GM12864 (cell line): ENCODE results near the gene ALPL.

ENCODE experiments used
- DNase-seq: peaks from one replicate; pipeline ENCODE4 v3.0.0-alpha.2; 2011; ENCODE audit warnings: low read depth
- H3K4me3 ChIP-seq: 2 replicates; pipeline ENCODE4 v1.5.1; 2011; ENCODE audit warnings: mild to moderate bottlenecking, low read depth, low read length, control low read depth
- TF ChIP-seq, protein P1 (sequence below): IDR thresholded peaks from 2 replicates; pipeline ENCODE4 v1.5.1; 2011; ENCODE audit warnings: low read depth, mild to moderate bottlenecking, moderate library complexity, low read length, control low read depth, inconsistent platforms; ENCODE audit errors: missing control alignments

The ALPL gene

DNA sequence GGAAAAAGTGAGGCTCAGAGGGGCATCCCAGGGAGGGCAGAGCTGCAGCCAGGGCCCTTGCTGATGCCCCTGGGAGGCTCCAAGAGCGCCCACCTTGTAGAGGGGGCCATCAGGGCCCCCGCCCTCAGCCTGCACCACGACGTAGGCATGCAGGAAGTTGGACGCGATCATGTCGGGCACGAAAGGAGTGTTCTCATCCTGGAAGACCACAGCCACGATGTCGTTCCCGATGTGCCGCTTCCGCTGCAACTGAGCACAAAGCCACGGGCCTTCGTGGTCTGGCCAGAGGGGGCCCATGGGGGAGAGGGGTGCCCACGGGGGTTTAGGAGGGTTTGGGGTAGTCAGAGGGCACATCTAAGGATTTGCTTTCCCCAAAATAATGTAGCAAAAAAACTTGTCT lies 100.8 kb downstream of the ALPL start:
- DNase-seq, result no peak
- no peak overlapping the region for H3K4me3 ChIP-seq
- TF ChIP-seq, protein P1, sequence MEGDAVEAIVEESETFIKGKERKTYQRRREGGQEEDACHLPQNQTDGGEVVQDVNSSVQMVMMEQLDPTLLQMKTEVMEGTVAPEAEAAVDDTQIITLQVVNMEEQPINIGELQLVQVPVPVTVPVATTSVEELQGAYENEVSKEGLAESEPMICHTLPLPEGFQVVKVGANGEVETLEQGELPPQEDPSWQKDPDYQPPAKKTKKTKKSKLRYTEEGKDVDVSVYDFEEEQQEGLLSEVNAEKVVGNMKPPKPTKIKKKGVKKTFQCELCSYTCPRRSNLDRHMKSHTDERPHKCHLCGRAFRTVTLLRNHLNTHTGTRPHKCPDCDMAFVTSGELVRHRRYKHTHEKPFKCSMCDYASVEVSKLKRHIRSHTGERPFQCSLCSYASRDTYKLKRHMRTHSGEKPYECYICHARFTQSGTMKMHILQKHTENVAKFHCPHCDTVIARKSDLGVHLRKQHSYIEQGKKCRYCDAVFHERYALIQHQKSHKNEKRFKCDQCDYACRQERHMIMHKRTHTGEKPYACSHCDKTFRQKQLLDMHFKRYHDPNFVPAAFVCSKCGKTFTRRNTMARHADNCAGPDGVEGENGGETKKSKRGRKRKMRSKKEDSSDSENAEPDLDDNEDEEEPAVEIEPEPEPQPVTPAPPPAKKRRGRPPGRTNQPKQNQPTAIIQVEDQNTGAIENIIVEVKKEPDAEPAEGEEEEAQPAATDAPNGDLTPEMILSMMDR, result no peak

DNA sequence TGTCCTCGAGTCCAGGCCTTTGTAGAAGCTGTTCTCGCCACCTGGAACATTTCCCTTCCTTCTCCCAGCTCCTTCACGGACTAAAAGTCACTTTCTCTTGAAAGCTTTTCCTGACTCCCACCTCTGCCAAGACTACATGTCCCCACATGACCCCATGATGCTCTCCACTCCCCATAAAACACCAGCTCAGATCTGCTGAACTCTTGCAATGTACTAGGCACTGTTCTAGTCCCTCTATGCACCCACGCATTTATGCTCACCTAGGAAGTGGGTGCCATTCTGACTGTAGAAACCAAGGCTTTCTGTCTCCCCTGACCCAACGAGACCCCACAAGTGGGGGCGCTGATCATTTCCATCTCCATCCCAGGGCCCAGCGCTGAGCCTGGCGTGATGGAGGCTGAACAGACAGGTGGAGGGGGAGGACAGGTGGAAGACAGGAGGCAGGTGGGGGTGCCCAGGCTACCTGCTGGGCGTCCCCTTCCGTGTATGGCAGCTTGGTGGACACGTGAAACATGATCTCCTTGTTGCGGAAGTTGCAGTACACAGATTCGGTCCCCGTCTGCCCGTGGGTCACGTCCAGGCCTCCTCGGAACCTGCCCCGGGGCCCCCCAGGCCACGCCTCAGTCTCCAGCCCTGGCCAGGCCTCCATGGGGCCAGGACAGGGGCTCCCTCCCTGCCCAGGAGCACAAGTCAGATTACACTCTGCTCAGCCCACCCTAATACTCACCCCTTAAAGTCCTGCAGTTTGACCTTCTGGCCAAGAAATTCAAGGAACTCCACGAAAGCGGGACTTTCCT lies 102.0 kb downstream of the ALPL start:
- no peak overlapping the region for H3K4me3 ChIP-seq
- TF ChIP-seq, protein P1, result no peak
- no peak for DNase-seq

DNA sequence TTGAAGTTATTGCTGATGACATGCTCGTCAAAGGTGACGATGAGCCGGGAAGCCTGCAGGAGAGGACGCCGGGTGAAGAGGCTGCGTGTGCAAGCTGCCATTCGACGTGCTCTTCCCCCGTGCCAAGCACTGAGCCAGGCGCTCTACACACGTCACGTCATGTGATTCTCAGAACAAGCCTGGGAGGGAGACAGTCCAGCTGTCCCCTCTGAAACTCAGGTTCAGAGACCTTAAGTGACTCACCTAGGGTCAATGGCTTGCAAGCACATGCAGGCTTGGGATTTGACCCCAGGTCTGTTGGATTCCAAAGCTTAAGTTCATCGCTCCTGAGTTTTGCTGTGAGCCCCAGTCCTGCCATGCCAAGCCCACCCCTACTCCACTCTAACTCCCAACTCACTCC lies 102.8 kb downstream of the ALPL start:
- no peak overlapping the region for H3K4me3 ChIP-seq
- DNase-seq, result no peak
- TF ChIP-seq, protein P1, result no peak

DNA sequence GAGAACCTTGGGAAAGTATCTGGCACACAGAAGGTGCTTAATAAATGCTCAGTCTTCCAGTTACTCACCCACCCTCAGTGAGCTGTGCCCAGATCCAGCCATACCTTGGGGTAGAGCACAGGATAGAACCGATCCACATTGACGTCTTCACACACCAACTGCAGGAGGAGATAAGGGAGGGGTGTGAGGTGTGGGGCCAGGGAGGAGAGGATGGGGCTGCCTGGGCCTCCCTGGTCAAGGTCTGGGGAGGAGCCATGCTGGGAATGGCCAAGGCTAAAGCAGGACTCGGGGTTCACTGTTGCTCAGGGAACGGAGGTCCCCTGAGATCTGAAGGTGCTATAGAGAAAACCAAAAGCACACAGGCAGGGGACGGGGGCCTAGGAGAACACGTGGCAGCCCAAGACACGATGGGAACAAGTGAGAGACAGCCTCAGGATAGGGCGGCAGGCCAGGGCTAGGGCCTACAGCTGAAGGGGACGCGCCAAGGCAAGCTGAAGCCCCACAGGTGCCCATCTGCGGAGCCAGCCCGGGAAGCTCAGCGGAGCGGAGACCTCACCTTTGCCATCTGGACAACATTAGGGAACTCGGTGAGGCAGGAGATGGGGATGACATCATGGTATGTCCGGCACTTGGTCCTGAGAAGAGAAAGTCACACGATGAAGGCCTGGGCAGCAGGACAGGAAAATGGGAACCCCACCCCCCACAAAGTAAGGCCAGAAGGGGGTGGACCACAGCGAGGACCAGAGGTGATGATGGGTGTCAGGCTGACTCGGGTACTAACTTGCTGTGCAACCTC lies 104.0 kb downstream of the ALPL start:
- no peak for DNase-seq
- TF ChIP-seq, protein P1, result no peak

DNA sequence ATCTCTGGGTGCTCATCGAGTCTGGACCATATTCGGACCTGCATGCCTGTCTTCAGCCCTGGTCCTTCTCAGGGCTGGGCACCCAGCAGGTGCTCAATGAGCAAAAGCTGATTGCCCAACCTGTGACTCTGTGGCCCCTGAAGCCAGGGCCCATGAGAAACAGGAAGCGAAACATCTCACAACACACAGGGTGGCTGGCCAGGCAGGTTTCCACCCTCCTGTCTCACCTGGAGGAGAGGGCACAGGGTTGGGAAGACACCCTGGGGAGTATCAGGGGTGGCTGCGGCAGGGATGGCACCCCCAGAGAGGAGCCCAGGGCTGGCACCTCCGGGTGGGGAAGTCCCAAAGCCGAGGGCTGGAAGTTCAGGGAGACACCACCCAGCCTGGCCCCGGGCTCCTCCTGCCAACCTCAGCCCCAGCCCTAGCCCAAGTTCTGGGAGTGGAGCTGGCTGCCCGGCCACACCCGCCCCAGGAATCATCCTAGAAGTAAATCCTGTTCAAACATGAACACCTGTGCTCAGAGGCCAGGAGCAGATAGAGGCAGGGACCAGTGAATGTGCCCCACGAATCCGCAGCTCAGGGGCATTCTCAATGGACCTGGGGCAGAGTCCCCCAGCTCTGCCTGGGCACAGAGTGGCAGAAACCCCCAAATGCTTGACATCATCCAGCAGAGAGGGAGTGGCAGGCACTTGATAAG lies 105.3 kb downstream of the ALPL start:
- H3K4me3 ChIP-seq, result no peak overlapping the region
- DNase-seq, result no peak
- TF ChIP-seq, protein P1, result no peak

More for the DNA sequence above, 104.0 kb downstream of the ALPL start:
- H3K4me3 ChIP-seq, result no peak overlapping the region

DNA sequence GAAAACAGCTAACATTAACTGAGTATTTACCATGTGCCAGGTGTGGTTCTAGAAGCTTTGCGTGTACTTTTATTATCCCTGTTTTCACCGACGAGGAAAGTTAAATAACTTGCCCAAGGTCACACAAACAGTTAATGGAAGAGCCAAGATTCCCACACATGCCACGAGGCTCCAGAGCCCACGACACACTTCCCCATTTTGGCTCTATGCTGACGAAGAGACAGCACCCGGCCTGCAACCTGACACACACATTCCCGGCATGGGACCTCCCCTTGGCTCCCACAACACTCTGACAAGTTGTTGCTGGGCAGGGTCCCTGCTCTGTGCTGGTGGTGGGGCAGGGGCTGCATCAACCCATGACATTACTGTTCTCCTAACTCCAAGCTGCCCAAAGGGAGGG lies 107.1 kb downstream of the ALPL start:
- no peak overlapping the region for H3K4me3 ChIP-seq
- DNase-seq, result no peak
- TF ChIP-seq, protein P1, result no peak
